DND-41 (cell line): ENCODE measurements around the gene TMEM128.

Source experiments
- ATAC-seq: fragments of 200-7000 bp; cut with Tn5 transposase; 3 replicates; pipeline ENCODE4 v1.9.1; 2021; ENCODE audit warnings: low read depth; ENCODE audit not compliant: insufficient read depth
- DNase-seq: peaks from one replicate; pipeline ENCODE4 v3.0.0-alpha.2; 2020
- H2AFZ ChIP-seq: 2 replicates; pipeline ENCODE4 v1.6.0; 2012; ENCODE audit warnings: low read depth, low read length
- H3K27ac ChIP-seq: 2 replicates; pipeline ENCODE4 v1.5.1; 2012; ENCODE audit warnings: low read length, inconsistent platforms
- H3K27me3 ChIP-seq: fragments of 200-600 bp; sonication (generic); 2 replicates; pipeline ENCODE4 v1.6.0; 2012; ENCODE audit warnings: low read length, mild to moderate bottlenecking, inconsistent platforms; ENCODE audit not compliant: insufficient read depth, poor library complexity
- H3K36me3 ChIP-seq: 2 replicates; pipeline ENCODE4 v1.5.1; 2012; ENCODE audit warnings: low read length, inconsistent platforms; ENCODE audit not compliant: insufficient read depth
- H3K4me1 ChIP-seq: 2 replicates; pipeline ENCODE4 v1.5.1; 2012; ENCODE audit warnings: mild to moderate bottlenecking, low read length; ENCODE audit not compliant: insufficient read depth
- H3K4me2 ChIP-seq: 2 replicates; pipeline ENCODE4 v1.6.0; 2012; ENCODE audit warnings: mild to moderate bottlenecking, moderate library complexity, low read length, inconsistent platforms; ENCODE audit not compliant: insufficient read depth
- H3K4me3 ChIP-seq, 2 experiments: fragments of 200-600 bp in 1 of 2; shearing (Covaris generic) in 1 of 2; 2 replicates each; pipeline ENCODE4 v1.5.1; 2012 to 2016; ENCODE audit warnings: inconsistent platforms in 2 of 2, low read length in 2 of 2, mild to moderate bottlenecking in 2 of 2, low read depth in 1 of 2, moderate library complexity in 1 of 2
- H3K79me2 ChIP-seq: 2 replicates; pipeline ENCODE4 v1.6.0; 2012; ENCODE audit warnings: low read length, inconsistent platforms; ENCODE audit not compliant: insufficient read depth
- H3K9ac ChIP-seq: 2 replicates; pipeline ENCODE4 v1.6.0; 2012; ENCODE audit warnings: low read depth, mild to moderate bottlenecking, inconsistent platforms, low read length, moderate library complexity
- H3K9me3 ChIP-seq: 2 replicates; pipeline ENCODE4 v1.5.1; 2012; ENCODE audit warnings: low read length, moderate library complexity, mild to moderate bottlenecking, inconsistent platforms; ENCODE audit not compliant: insufficient read depth, severe bottlenecking
- H4K20me1 ChIP-seq: 2 replicates; pipeline ENCODE4 v1.6.0; 2012; ENCODE audit warnings: low read length; ENCODE audit not compliant: insufficient read depth
- EZH2 ChIP-seq: IDR thresholded peaks from 3 replicates; pipeline ENCODE4 v1.6.1; 2012; ENCODE audit warnings: borderline replicate concordance, low read depth, mild to moderate bottlenecking, moderate library complexity, low read length, inconsistent platforms; ENCODE audit not compliant: severe bottlenecking
- TF ChIP-seq, protein P1 (sequence below): IDR thresholded peaks from 2 replicates; pipeline ENCODE4 v1.5.1; 2012; ENCODE audit warnings: borderline replicate concordance, low read length, moderate library complexity, mild to moderate bottlenecking; ENCODE audit not compliant: poor library complexity, severe bottlenecking; ENCODE audit errors: extremely low read depth

TMEM128 gene

DNA sequence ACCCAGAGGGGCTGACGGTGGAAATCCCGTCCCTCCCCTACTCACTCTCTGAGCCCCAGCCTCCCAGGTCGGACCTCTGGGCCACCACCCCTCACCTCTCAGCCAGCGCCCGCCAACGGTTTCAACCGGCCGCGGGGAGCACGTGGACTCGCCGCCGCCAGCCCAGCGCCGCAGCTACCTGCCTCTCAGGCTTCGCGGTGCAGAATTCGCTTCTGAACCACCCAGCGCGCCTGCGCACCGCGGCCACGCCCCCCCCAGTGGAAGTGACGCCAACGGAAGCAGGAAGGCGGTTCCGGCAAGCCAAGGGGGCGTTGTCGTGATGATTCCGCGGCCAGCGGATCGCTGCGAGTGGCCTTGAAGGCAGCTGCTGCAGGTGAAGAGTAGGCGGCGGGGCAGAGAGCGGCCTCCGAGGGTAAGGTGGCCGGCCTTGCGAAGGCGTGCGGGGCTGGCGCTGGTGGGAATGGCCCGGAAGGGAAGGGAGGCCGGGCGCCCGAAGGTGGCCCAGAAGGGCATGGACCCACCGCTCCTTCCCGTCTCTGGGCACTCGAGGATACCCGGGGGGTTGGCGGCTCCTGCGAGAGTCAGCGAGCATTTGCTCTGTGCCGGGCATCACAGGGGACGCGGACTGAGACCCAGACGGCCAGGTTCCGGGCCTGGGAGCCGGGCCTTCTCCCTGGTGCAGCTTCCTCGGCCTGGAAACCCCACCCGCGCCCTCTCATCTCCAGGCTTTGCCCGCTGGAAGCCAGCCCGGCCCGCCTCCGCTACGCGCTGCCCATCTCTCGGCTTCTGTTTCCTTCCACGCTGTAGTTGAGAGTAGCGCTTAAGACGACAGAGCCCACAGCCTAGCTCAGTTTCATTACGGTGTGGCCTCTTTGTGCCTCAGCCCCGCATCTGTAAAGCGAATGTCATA lies 42.2 kb upstream of the TMEM128 start, which contains the start of the genes LYAR and ZBTB49:
TSS of gene LYAR (minus strand) at position 214 of the 910 bp plus-strand sequence. CDS start 6,412 bp downstream, outside the sequence.
TSS of gene ZBTB49 (plus strand) at position 311 of the 910 bp plus-strand sequence. CDS start 9,695 bp downstream, outside the sequence.
- peak; percentile 94 for DNase-seq
- TF ChIP-seq, protein P1, sequence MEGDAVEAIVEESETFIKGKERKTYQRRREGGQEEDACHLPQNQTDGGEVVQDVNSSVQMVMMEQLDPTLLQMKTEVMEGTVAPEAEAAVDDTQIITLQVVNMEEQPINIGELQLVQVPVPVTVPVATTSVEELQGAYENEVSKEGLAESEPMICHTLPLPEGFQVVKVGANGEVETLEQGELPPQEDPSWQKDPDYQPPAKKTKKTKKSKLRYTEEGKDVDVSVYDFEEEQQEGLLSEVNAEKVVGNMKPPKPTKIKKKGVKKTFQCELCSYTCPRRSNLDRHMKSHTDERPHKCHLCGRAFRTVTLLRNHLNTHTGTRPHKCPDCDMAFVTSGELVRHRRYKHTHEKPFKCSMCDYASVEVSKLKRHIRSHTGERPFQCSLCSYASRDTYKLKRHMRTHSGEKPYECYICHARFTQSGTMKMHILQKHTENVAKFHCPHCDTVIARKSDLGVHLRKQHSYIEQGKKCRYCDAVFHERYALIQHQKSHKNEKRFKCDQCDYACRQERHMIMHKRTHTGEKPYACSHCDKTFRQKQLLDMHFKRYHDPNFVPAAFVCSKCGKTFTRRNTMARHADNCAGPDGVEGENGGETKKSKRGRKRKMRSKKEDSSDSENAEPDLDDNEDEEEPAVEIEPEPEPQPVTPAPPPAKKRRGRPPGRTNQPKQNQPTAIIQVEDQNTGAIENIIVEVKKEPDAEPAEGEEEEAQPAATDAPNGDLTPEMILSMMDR = no peak
- no peak for TF ChIP-seq EZH2
- Histone ChIP-seq H3K27ac (peak within 1 kb of the TSS; percentile 75), H3K9ac (peak within 1 kb of the TSS; percentile 70), H3K36me3 (peaks cover 17% of the 10 kb centered on the region), H3K79me2 (peaks cover 87% of the 10 kb centered on the region), H3K4me2 (peak within 1 kb of the TSS; percentile 86), H4K20me1 (peaks cover 16% of the 10 kb centered on the region; the same call in 1 of the 2 replicates), H3K4me1 (peaks cover 36% of the 10 kb centered on the region), H2AFZ (peak within 1 kb of the TSS; percentile 80), H3K4me3 (peak within 1 kb of the TSS; percentile 73 to 86), H3K27me3 (no peaks in the 10 kb centered on the region), H3K9me3 (no peaks in the 10 kb centered on the region)
- ATAC-seq = peak; percentile 91

GRCh38 chr4:4289597-4289940 lies 41.5 kb upstream of the TMEM128 start:
- peak overlapping the region; percentile 86 for H3K4me2 ChIP-seq
- peak overlapping the region; percentile 80 for H2AFZ ChIP-seq
- no peaks in the 10 kb centered on the region for H3K9me3 ChIP-seq
- H3K79me2 ChIP-seq = peaks cover 83% of the 10 kb centered on the region
- peaks cover 23% of the 10 kb centered on the region for H3K36me3 ChIP-seq
- no peak for TF ChIP-seq EZH2
- TF ChIP-seq, protein P1 = no peak
- no peaks in the 10 kb centered on the region for H3K27me3 ChIP-seq
- peak overlapping the region; percentile 73 to 86 for H3K4me3 ChIP-seq
- peak; percentile 15 for ATAC-seq
- peak overlapping the region; percentile 75 for H3K27ac ChIP-seq
- H4K20me1 ChIP-seq = peaks cover 16% of the 10 kb centered on the region; the same call in 1 of the 2 replicates
- peaks cover 36% of the 10 kb centered on the region for H3K4me1 ChIP-seq
- peak overlapping the region; percentile 70 for H3K9ac ChIP-seq
- no peak for DNase-seq

DNA sequence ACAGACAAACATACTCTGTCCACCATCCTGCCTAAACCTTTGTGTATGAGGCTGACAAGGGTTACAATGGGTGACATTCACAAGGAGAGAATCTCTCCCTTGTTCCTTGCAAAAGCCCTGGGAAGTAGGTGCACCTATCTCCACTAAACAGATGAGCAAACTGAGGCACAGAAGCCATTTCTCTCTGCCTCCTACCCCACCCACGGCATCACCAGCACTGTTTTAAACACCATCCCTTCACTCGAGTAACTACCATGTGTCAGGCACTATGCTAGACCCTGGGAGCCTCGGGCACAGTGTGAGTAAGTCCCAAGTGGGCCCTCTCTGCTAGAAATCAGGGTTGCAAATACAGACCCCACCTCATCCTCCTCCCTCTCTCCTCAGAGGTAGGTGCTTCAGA lies 41.0 kb upstream of the TMEM128 start:
- Histone ChIP-seq H3K4me2 (peak overlapping the region; percentile 86), H3K36me3 (peaks cover 26% of the 10 kb centered on the region), H3K4me1 (peaks cover 36% of the 10 kb centered on the region), H3K79me2 (peaks cover 78% of the 10 kb centered on the region), H3K9me3 (no peaks in the 10 kb centered on the region), H3K27ac (peak overlapping the region; percentile 75), H2AFZ (no peak overlapping the region), H4K20me1 (peaks cover 16% of the 10 kb centered on the region; the same call in 1 of the 2 replicates), H3K9ac (peak overlapping the region; percentile 70), H3K4me3 (peak overlapping the region; percentile 73 to 86), H3K27me3 (no peaks in the 10 kb centered on the region)
- TF ChIP-seq EZH2 = no peak
- TF ChIP-seq, protein P1 = no peak
- DNase-seq (no peak), ATAC-seq (no peak)
